GM23338 (cell line): ENCODE data around the gene MYO1D. TPM values are rescaled to one million over a fixed set of nuclear protein-coding genes. Genes with fewer than 3 reads are reported as not detected.

Experiments
- ATAC-seq: fragments of 200-7000 bp; cut with Tn5 transposase; 3 replicates; pipeline ENCODE4 v1.9.1; 2020
- DNase-seq: peaks from one replicate; pipeline ENCODE4 v3.0.0-alpha.2; 2015; ENCODE audit warnings: low spot score
- H2AFZ ChIP-seq: fragments of 200-600 bp; sonication (generic); 2 replicates; pipeline ENCODE4 v1.8.0; 2016; ENCODE audit warnings: antibody characterized with exemption, mild to moderate bottlenecking, moderate library complexity
- H3F3A ChIP-seq: fragments of 200-600 bp; sonication (generic); replicated peaks from 2 replicates; pipeline ENCODE4 v1.8.0; 2017; ENCODE audit warnings: antibody characterized with exemption, mixed run types, low read depth
- H3K27ac ChIP-seq: fragments of 200-600 bp; sonication (generic); 2 replicates; pipeline ENCODE4 v1.6.1; 2016; ENCODE audit warnings: low read depth
- H3K27me3 ChIP-seq: fragments of 200-600 bp; sonication (generic); 2 replicates; pipeline ENCODE4 v1.8.0; 2016; ENCODE audit warnings: mild to moderate bottlenecking, mixed run types, moderate library complexity; ENCODE audit not compliant: insufficient read depth
- H3K36me3 ChIP-seq: fragments of 200-600 bp; sonication (generic); 2 replicates; pipeline ENCODE4 v1.8.0; 2016; ENCODE audit warnings: mild to moderate bottlenecking; ENCODE audit not compliant: insufficient read depth
- H3K4me1 ChIP-seq: fragments of 200-600 bp; sonication (generic); 2 replicates; pipeline ENCODE4 v1.8.0; 2016; ENCODE audit warnings: mild to moderate bottlenecking, moderate library complexity; ENCODE audit not compliant: insufficient read depth
- H3K4me2 ChIP-seq: fragments of 200-600 bp; sonication (generic); 2 replicates; pipeline ENCODE4 v1.7.1; 2017; ENCODE audit warnings: mixed run types
- H3K4me3 ChIP-seq: fragments of 200-600 bp; sonication (generic); 2 replicates; pipeline ENCODE4 v1.6.1; 2016; ENCODE audit warnings: mixed run types
- H3K79me2 ChIP-seq: fragments of 200-600 bp; sonication (generic); replicated peaks from 2 replicates; pipeline ENCODE4 v1.8.0; 2017; ENCODE audit warnings: mild to moderate bottlenecking; ENCODE audit not compliant: insufficient read depth
- H3K9me2 ChIP-seq: fragments of 200-600 bp; sonication (generic); 2 replicates; pipeline ENCODE4 v1.8.0; 2017; ENCODE audit not compliant: insufficient read depth
- H4K20me1 ChIP-seq: fragments of 200-600 bp; sonication (generic); replicated peaks from 2 replicates; pipeline ENCODE4 v1.8.0; 2017; ENCODE audit warnings: mild to moderate bottlenecking; ENCODE audit not compliant: insufficient read depth
- H3K27ac Mint-ChIP-seq: 2 replicates; pipeline ENCODE4 v1.8.0; 2020; ENCODE audit warnings: inconsistent platforms, mild to moderate bottlenecking, moderate library complexity, mixed read lengths
- H3K27me3 Mint-ChIP-seq: 3 replicates; pipeline ENCODE4 v1.8.0; 2022; ENCODE audit warnings: low read depth, mild to moderate bottlenecking, moderate library complexity, mixed read lengths, inconsistent platforms; ENCODE audit not compliant: insufficient read depth, poor library complexity
- H3K36me3 Mint-ChIP-seq: 3 replicates; pipeline ENCODE4 v1.8.0; 2021; ENCODE audit warnings: low read depth, mild to moderate bottlenecking, inconsistent platforms, moderate library complexity, mixed read lengths
- H3K4me1 Mint-ChIP-seq: 3 replicates; pipeline ENCODE4 v1.8.0; 2020; ENCODE audit warnings: mild to moderate bottlenecking, inconsistent platforms, mixed read lengths
- H3K4me3 Mint-ChIP-seq: 3 replicates; pipeline ENCODE4 v1.8.0; 2021; ENCODE audit warnings: moderate library complexity, mild to moderate bottlenecking, inconsistent platforms, mixed read lengths
- H3K9me3 Mint-ChIP-seq: 3 replicates; pipeline ENCODE4 v1.8.0; 2020; ENCODE audit warnings: moderate library complexity, mild to moderate bottlenecking, inconsistent platforms, mixed read lengths
- CREB1 ChIP-seq: fragments of 250-450 bp; sonication (Bioruptor Pico); IDR thresholded peaks from 2 replicates; pipeline ENCODE4 v1.5.0; 2020; ENCODE audit warnings: low read depth, mild to moderate bottlenecking, moderate library complexity
- EZH2 ChIP-seq: fragments of 200-600 bp; sonication (generic); IDR thresholded peaks from one replicate; pipeline ENCODE4 v1.8.0; 2017; ENCODE audit warnings: antibody characterized with exemption, mild to moderate bottlenecking, low read depth; ENCODE audit not compliant: unreplicated experiment
- EZH2phosphoT487 ChIP-seq: fragments of 200-600 bp; sonication (generic); IDR thresholded peaks from one replicate; pipeline ENCODE4 v1.8.1; 2018; ENCODE audit warnings: antibody characterized with exemption; ENCODE audit not compliant: unreplicated experiment
- JUNB ChIP-seq: IDR thresholded peaks from one replicate; pipeline ENCODE4 v1.6.1; 2016; ENCODE audit warnings: antibody characterized with exemption; ENCODE audit not compliant: unreplicated experiment
- POLR2AphosphoS5 ChIP-seq: IDR thresholded peaks from 2 replicates; pipeline ENCODE4 v1.6.1; 2016; ENCODE audit warnings: antibody characterized with exemption, low read depth
- STAT1 ChIP-seq: IDR thresholded peaks from one replicate; pipeline ENCODE4 v1.6.1; 2016; ENCODE audit warnings: antibody characterized with exemption; ENCODE audit not compliant: unreplicated experiment
- ZNF114 ChIP-seq: fragments of 250-450 bp; sonication (Bioruptor Pico); IDR thresholded peaks from 2 replicates; pipeline ENCODE4 v1.5.0; 2020; ENCODE audit warnings: mild to moderate bottlenecking, moderate library complexity
- ZNF331 ChIP-seq: fragments of 250-450 bp; sonication (Bioruptor Pico); IDR thresholded peaks from 2 replicates; pipeline ENCODE4 v1.5.0; 2020; ENCODE audit warnings: low read depth, mild to moderate bottlenecking, moderate library complexity
- polyA plus RNA-seq: library from polyadenylated mRNA; unstranded; fragments of >200 nt; fragmentation: Nextera tagmentation; extraction: Ambion mirVana; gene quantifications from 2 replicates; pipeline ENCODE4 v1.2.1, GENCODE V29; 2016
- total RNA-seq: library from RNA; depleted of rRNA; stranded (reverse); fragments of >200 nt; shearing (Covaris generic); gene quantifications from 2 replicates; pipeline ENCODE4 v1.2.3, GENCODE V29; 2014
- TF ChIP-seq, protein P1 (sequence below), 2 experiments: fragments of 200-600 bp in 1 of 2; sonication (generic) in 1 of 2; conservative IDR thresholded peaks; 2 replicates each; pipeline versions ENCODE4 v1.5.1 to v1.6.1; 2016 to 2017; ENCODE audit warnings: antibody characterized with exemption in 2 of 2, low read depth in 2 of 2, mild to moderate bottlenecking in 2 of 2, moderate library complexity in 1 of 2
- TF ChIP-seq, protein P2 (sequence below): IDR thresholded peaks from one replicate; pipeline ENCODE4 v1.6.1; 2018; ENCODE audit warnings: antibody characterized with exemption; ENCODE audit not compliant: unreplicated experiment

The MYO1D gene
- total and polyA plus RNA-seq, 2 experiments from 2014 or later: 8.6 to 28.6 TPM

DNA sequence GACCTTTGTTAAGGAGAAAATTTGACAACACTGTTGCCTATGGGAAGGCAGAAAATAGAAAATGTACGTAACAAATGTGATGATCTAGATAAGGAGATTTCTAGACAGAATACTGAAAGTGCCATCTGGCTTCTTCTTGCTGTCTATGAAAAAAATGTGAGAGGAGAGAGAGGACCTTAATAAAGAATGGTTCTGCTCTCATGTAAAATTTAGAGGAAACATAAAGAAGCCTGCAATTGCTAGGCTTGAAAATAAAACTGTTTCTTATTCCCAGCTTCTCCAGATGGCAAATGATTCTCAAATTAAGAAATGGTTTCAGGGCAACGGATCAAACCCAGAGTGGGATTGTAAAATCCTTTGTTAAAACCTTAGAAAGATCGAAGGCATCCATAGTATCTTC is 261.6 kb downstream of the MYO1D start:
- Histone ChIP-seq H3F3A (no peaks in the 10 kb centered on the region), H2AFZ (no peak overlapping the region), H3K27ac (no peak overlapping the region), H3K4me2 (no peak overlapping the region), H3K36me3 (no peaks in the 10 kb centered on the region), H3K4me3 (no peak overlapping the region), H3K79me2 (no peaks in the 10 kb centered on the region), H3K4me1 (0 out of 2 replicates have a peak, but pooled peaks cover 1% of the 10 kb centered on the region), H3K9me2 (no peaks in the 10 kb centered on the region), H3K27me3 (no peaks in the 10 kb centered on the region), H4K20me1 (no peaks in the 10 kb centered on the region)
- H3K27ac Mint-ChIP-seq: no peak overlapping the region
- H3K4me1 Mint-ChIP-seq: peaks cover 6% of the 10 kb centered on the region; the same call in 2 of the 3 replicates
- no peaks in the 10 kb centered on the region; the same call in 2 of the 3 replicates for H3K9me3 Mint-ChIP-seq
- peaks cover 2% of the 10 kb centered on the region for H3K27me3 Mint-ChIP-seq
- TF ChIP-seq ZNF331 (CRISPR knock-in tag): no peak
- H3K36me3 Mint-ChIP-seq: no peaks in the 10 kb centered on the region
- ATAC-seq: no peak
- DNase-seq: no peak
- no peak overlapping the region for H3K4me3 Mint-ChIP-seq

DNA sequence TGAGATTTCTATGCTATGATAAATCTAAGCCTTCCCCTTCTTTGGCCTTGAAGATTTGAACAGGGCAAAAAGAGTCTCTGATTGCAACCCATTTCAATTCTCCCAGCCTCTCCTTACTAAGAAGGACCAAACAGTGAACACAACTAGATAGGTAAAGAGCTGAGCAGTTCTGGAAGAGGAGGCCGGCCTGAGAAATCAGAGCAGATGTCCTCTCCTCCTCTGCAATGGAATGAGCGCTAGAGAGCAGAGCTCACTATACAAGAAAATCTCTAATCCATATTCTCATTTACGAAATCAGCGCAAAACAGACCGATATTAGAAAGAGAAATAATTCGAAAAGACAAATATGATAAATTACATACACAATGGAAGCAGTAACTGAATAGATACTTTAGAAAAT is 266.0 kb downstream of the MYO1D start:
- H3K4me3 ChIP-seq: no peak overlapping the region
- no peaks in the 10 kb centered on the region for H3K79me2 ChIP-seq
- peak; percentile 39; the same call in 1 of the 3 replicates for ATAC-seq
- Mint-ChIP-seq H3K27ac (no peak overlapping the region), H3K4me1 (no peaks in the 10 kb centered on the region; the same call in 2 of the 3 replicates), H3K9me3 (no peaks in the 10 kb centered on the region; the same call in 2 of the 3 replicates), H3K27me3 (peaks cover 2% of the 10 kb centered on the region), H3K36me3 (no peaks in the 10 kb centered on the region), H3K4me3 (no peak overlapping the region)
- H3K36me3 ChIP-seq: no peaks in the 10 kb centered on the region
- H3F3A ChIP-seq: no peaks in the 10 kb centered on the region
- H3K27ac ChIP-seq: no peak overlapping the region
- 0 out of 2 replicates have a peak, but pooled peaks cover 7% of the 10 kb centered on the region for H3K4me1 ChIP-seq
- no peak overlapping the region for H2AFZ ChIP-seq
- no peak for DNase-seq
- no peak for TF ChIP-seq ZNF114 (CRISPR knock-in tag)
- TF ChIP-seq, protein P1, sequence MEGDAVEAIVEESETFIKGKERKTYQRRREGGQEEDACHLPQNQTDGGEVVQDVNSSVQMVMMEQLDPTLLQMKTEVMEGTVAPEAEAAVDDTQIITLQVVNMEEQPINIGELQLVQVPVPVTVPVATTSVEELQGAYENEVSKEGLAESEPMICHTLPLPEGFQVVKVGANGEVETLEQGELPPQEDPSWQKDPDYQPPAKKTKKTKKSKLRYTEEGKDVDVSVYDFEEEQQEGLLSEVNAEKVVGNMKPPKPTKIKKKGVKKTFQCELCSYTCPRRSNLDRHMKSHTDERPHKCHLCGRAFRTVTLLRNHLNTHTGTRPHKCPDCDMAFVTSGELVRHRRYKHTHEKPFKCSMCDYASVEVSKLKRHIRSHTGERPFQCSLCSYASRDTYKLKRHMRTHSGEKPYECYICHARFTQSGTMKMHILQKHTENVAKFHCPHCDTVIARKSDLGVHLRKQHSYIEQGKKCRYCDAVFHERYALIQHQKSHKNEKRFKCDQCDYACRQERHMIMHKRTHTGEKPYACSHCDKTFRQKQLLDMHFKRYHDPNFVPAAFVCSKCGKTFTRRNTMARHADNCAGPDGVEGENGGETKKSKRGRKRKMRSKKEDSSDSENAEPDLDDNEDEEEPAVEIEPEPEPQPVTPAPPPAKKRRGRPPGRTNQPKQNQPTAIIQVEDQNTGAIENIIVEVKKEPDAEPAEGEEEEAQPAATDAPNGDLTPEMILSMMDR (conservative IDR thresholded peaks at IDR 0.05; ENCODE audit: low read depth in 2 of 2): no peak
- no peak for TF ChIP-seq STAT1
- TF ChIP-seq CREB1 (CRISPR knock-in tag): no peak
- no peak for TF ChIP-seq JUNB
- TF ChIP-seq, protein P2, sequence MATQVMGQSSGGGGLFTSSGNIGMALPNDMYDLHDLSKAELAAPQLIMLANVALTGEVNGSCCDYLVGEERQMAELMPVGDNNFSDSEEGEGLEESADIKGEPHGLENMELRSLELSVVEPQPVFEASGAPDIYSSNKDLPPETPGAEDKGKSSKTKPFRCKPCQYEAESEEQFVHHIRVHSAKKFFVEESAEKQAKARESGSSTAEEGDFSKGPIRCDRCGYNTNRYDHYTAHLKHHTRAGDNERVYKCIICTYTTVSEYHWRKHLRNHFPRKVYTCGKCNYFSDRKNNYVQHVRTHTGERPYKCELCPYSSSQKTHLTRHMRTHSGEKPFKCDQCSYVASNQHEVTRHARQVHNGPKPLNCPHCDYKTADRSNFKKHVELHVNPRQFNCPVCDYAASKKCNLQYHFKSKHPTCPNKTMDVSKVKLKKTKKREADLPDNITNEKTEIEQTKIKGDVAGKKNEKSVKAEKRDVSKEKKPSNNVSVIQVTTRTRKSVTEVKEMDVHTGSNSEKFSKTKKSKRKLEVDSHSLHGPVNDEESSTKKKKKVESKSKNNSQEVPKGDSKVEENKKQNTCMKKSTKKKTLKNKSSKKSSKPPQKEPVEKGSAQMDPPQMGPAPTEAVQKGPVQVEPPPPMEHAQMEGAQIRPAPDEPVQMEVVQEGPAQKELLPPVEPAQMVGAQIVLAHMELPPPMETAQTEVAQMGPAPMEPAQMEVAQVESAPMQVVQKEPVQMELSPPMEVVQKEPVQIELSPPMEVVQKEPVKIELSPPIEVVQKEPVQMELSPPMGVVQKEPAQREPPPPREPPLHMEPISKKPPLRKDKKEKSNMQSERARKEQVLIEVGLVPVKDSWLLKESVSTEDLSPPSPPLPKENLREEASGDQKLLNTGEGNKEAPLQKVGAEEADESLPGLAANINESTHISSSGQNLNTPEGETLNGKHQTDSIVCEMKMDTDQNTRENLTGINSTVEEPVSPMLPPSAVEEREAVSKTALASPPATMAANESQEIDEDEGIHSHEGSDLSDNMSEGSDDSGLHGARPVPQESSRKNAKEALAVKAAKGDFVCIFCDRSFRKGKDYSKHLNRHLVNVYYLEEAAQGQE: no peak
- TF ChIP-seq EZH2: no peak
- no peak for TF ChIP-seq EZH2phosphoT487
- TF ChIP-seq POLR2AphosphoS5: no peak
- H3K27me3 ChIP-seq: no peaks in the 10 kb centered on the region
- no peaks in the 10 kb centered on the region for H4K20me1 ChIP-seq
- H3K4me2 ChIP-seq: no peak overlapping the region
- H3K9me2 ChIP-seq: no peaks in the 10 kb centered on the region
